Measurements from ENCODE around the gene POU4F3. TPM values are rescaled to one million over a fixed set of nuclear protein-coding genes. Genes with fewer than 3 reads are reported as not detected.
"Not testable (repeated sequence)": the region's sequence is repeated elsewhere in the genome, so short reads cannot be mapped to it uniquely, and the experiment has no call there.

POU4F3 gene
- polyA plus RNA-seq = under 1 TPM in 1 of 3 donors, not detected in 2; 0.06 TPM

GRCh38 chr5:146338774-146339714 is at the start of gene POU4F3:
Gene POU4F3 (plus strand): TSS chr5:146338839. CDS start chr5:146339113, 274 bp downstream.
- 3 to 5% (median 3%) methylated on average over 66 to 70 of the region's 70 CpGs for WGBS, 3 donors
- no peak within 1 kb of the TSS for H3K27ac ChIP-seq (ENCODE audit: low read depth, low read length)

- no peak overlapping the region for H3K27ac ChIP-seq (ENCODE audit: low read depth, low read length)
- 92 to 98% (median 97%) methylated on average over 2 of the region's 2 CpGs for WGBS, 3 donors
Measured at GRCh38 chr5:146290318-146290717, 48.3 kb upstream of the POU4F3 start.

- WGBS, 3 donors = 20% methylated on average over 5 of the region's 5 CpGs
Measured at GRCh38 chr5:146291421-146292074, 47.1 kb upstream of the POU4F3 start.

GRCh38 chr5:146296245-146296644 is 42.4 kb upstream of the POU4F3 start:
- no peak overlapping the region for H3K27ac ChIP-seq (ENCODE audit: low read depth, low read length)
- 85 to 86% (median 85%) methylated on average over 7 of the region's 7 CpGs for WGBS, 3 donors

More at GRCh38 chr5:146291421-146292074, 47.1 kb upstream of the POU4F3 start:
- no peak overlapping the region for H3K27ac ChIP-seq (ENCODE audit: low read depth, low read length)

GRCh38 chr5:146298920-146299319 is 39.7 kb upstream of the POU4F3 start:
- H3K27ac ChIP-seq (ENCODE audit: low read depth, low read length) = not testable (repeated sequence)
- 95 to 97% (median 95%) methylated on average over 3 of the region's 3 CpGs for whole genome bisulfite sequencing, 3 donors

GRCh38 chr5:146301626-146302025 is 37.0 kb upstream of the POU4F3 start:
- H3K27ac ChIP-seq (ENCODE audit: low read depth, low read length) = no peak overlapping the region
- WGBS, 3 donors = 63 to 73% (median 69%) methylated on average over 2 of the region's 2 CpGs

- WGBS, 3 donors = 75 to 81% (median 76%) methylated on average over 1 of the region's 1 CpG
- no peak overlapping the region for H3K27ac ChIP-seq (ENCODE audit: low read depth, low read length)
Measured at GRCh38 chr5:146302406-146302805, 36.2 kb upstream of the POU4F3 start.

GRCh38 chr5:146306838-146307237 is 31.8 kb upstream of the POU4F3 start:
- WGBS, 3 donors = 47 to 56% (median 48%) methylated on average over 1 of the region's 1 CpG

GRCh38 chr5:146307796-146308195 is 30.8 kb upstream of the POU4F3 start:
- WGBS, 3 donors = 55 to 72% (median 71%) methylated on average over 2 of the region's 2 CpGs
- H3K27ac ChIP-seq (ENCODE audit: low read depth, low read length) = no peak overlapping the region

More at GRCh38 chr5:146306838-146307237, 31.8 kb upstream of the POU4F3 start:
- no peak overlapping the region for H3K27ac ChIP-seq (ENCODE audit: low read depth, low read length)

GRCh38 chr5:146310540-146310939 is 28.1 kb upstream of the POU4F3 start:
- H3K27ac ChIP-seq (ENCODE audit: low read depth, low read length) = no peak overlapping the region

- WGBS, 3 donors = 81 to 92% (median 83%) methylated on average over 5 of the region's 5 CpGs
- no peak overlapping the region for H3K27ac ChIP-seq (ENCODE audit: low read depth, low read length)
Measured at GRCh38 chr5:146311278-146311677, 27.4 kb upstream of the POU4F3 start.

- WGBS, 3 donors = 23 to 42% (median 26%) methylated on average over 7 of the region's 7 CpGs
- H3K27ac ChIP-seq (ENCODE audit: low read depth, low read length) = no peak overlapping the region
Measured at GRCh38 chr5:146313027-146313426, 25.6 kb upstream of the POU4F3 start.

- 92 to 98% (median 94%) methylated on average over 1 of the region's 1 CpG for WGBS, 3 donors
- H3K27ac ChIP-seq (ENCODE audit: low read depth, low read length) = no peak overlapping the region
Measured at GRCh38 chr5:146321571-146321970, 17.1 kb upstream of the POU4F3 start.

- WGBS, 3 donors = 61 to 77% (median 74%) methylated on average over 7 of the region's 7 CpGs
- no peak overlapping the region for H3K27ac ChIP-seq (ENCODE audit: low read depth, low read length)
Measured at GRCh38 chr5:146327257-146327870, 11.3 kb upstream of the POU4F3 start.

GRCh38 chr5:146327989-146328388 is 10.7 kb upstream of the POU4F3 start:
- H3K27ac ChIP-seq (ENCODE audit: low read depth, low read length) = no peak overlapping the region
- WGBS, 3 donors = 26 to 31% (median 27%) methylated on average over 1 of the region's 1 CpG

- WGBS, 3 donors = 85 to 95% (median 85%) methylated on average over 2 of the region's 2 CpGs
- H3K27ac ChIP-seq (ENCODE audit: low read depth, low read length) = no peak overlapping the region
Measured at GRCh38 chr5:146329697-146330096, 8.9 kb upstream of the POU4F3 start.

- H3K27ac ChIP-seq (ENCODE audit: low read depth, low read length) = no peak overlapping the region
- WGBS, 3 donors = 0 to 4% (median 3%) methylated on average over 2 of the region's 2 CpGs
Measured at GRCh38 chr5:146331423-146331822, 7.2 kb upstream of the POU4F3 start.

- no peak overlapping the region for H3K27ac ChIP-seq (ENCODE audit: low read depth, low read length)
- 3 to 8% (median 5%) methylated on average over 24 of the region's 24 CpGs for WGBS, 3 donors
Measured at GRCh38 chr5:146334074-146334533, 4.5 kb upstream of the POU4F3 start.

GRCh38 chr5:146336197-146336596 is 2.4 kb upstream of the POU4F3 start:
- H3K27ac ChIP-seq (ENCODE audit: low read depth, low read length) = no peak overlapping the region

Measured in adipose tissue (tissue), 3 donors.